RPMI7951 (cell line): ENCODE data around the gene CACNA1C. TPM values are rescaled to one million over a fixed set of nuclear protein-coding genes. Genes with fewer than 3 reads are reported as not detected.

Experiments
- DNase-seq: peaks from one replicate; pipeline ENCODE4 v3.0.0-alpha.2; 2012; ENCODE audit warnings: low read depth
- total RNA-seq: library from RNA; depleted of rRNA; stranded (reverse); fragments of >200 nt; shearing (Covaris generic); gene quantifications from 2 replicates; pipeline ENCODE4 v1.2.3, GENCODE V29; 2014

Gene CACNA1C
- total RNA-seq, 1 experiment from 2014 or later: 1.6 TPM

- no peak for DNase-seq
Observed at GRCh38 chr12:2411011-2411410, 358.2 kb downstream of the CACNA1C start.

GRCh38 chr12:2411616-2412304 is 359.0 kb downstream of the CACNA1C start:
- no peak for DNase-seq

GRCh38 chr12:2412305-2412643 is 359.5 kb downstream of the CACNA1C start:
- no peak for DNase-seq

- no peak for DNase-seq
Observed at GRCh38 chr12:2413301-2413700, 360.5 kb downstream of the CACNA1C start.

- DNase-seq: no peak
Observed at GRCh38 chr12:2413999-2414792, 361.4 kb downstream of the CACNA1C start.

GRCh38 chr12:2414810-2415567 is 362.2 kb downstream of the CACNA1C start:
- DNase-seq: peak; percentile 36

GRCh38 chr12:2415568-2415944 is 362.8 kb downstream of the CACNA1C start:
- no peak for DNase-seq

- no peak for DNase-seq
Observed at GRCh38 chr12:2416158-2416557, 363.4 kb downstream of the CACNA1C start.

GRCh38 chr12:2417481-2418160 is 364.8 kb downstream of the CACNA1C start:
- no peak for DNase-seq

- DNase-seq: no peak
Observed at GRCh38 chr12:2418579-2418978, 365.8 kb downstream of the CACNA1C start.

GRCh38 chr12:2422591-2422990 is 369.8 kb downstream of the CACNA1C start:
- peak; percentile 9 for DNase-seq

- DNase-seq: peak; percentile 31
Observed at GRCh38 chr12:2429032-2429431, 376.2 kb downstream of the CACNA1C start.

GRCh38 chr12:2431810-2432209 is 379.0 kb downstream of the CACNA1C start:
- DNase-seq: no peak

GRCh38 chr12:2432856-2433255 is 380.1 kb downstream of the CACNA1C start:
- no peak for DNase-seq

GRCh38 chr12:2435511-2435910 is 382.7 kb downstream of the CACNA1C start:
- DNase-seq: no peak

GRCh38 chr12:2439332-2440100 is 386.7 kb downstream of the CACNA1C start:
- DNase-seq: no peak

- no peak for DNase-seq
Observed at GRCh38 chr12:2443776-2444175, 391.0 kb downstream of the CACNA1C start.

- DNase-seq: no peak
Observed at GRCh38 chr12:2445968-2446367, 393.2 kb downstream of the CACNA1C start.

GRCh38 chr12:2447861-2448260 is 395.1 kb downstream of the CACNA1C start:
- no peak for DNase-seq

GRCh38 chr12:2449586-2449985 is 396.8 kb downstream of the CACNA1C start:
- no peak for DNase-seq

GRCh38 chr12:2450553-2450952 is 397.8 kb downstream of the CACNA1C start:
- no peak for DNase-seq
